NT2/D1 (cell line): Measurements from ENCODE around the gene HDAC3.

ENCODE experiments used
- YY1 ChIP-seq: IDR thresholded peaks from 2 replicates; pipeline ENCODE4 v1.6.1; 2011; ENCODE audit not compliant: insufficient read length, insufficient read depth
- ZNF274 ChIP-seq: IDR thresholded peaks from 2 replicates; pipeline ENCODE4 v1.6.1; 2011; ENCODE audit warnings: mild to moderate bottlenecking, low read depth, low read length

DNA sequence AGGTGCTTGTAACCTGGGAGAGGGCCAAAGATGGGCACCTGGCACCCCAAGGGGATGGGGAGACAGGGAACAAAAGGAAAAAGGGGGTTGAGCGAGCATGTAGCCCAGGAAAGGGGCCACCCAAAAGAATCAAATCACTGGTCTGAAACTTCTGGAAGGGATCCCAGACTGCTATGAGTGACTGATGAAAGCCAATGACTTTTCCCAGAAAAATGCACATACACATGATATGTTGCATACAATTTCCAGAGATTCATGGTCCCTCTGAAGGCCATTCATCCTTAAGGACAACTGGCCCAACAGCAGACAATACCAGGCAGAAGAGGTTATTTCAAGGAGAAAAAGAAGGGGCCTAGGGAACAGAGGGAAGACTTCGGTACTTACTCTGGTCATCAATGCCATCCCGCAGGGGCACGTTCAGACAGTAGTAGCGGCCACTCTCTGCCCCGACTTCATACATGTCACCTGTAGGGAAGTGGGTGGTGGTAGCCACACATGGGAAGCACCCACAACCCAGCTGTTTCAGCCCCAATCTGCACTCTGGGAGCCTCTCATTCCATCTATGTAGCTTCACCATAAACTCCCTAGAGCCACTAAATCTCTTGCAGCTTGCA is 8.4 kb downstream of the HDAC3 start:
- TF ChIP-seq ZNF274 (no peak), YY1 (no peak)
